HG02571 (cell line): ENCODE data around the gene TXLNA.

Experiments
- ATAC-seq: cut with Tn5 transposase; IDR thresholded peaks from one replicate; pipeline ENCODE4 v1.9.1; 2021; ENCODE audit warnings: mild to moderate bottlenecking, moderate library complexity; ENCODE audit not compliant: unreplicated experiment

TXLNA gene

DNA sequence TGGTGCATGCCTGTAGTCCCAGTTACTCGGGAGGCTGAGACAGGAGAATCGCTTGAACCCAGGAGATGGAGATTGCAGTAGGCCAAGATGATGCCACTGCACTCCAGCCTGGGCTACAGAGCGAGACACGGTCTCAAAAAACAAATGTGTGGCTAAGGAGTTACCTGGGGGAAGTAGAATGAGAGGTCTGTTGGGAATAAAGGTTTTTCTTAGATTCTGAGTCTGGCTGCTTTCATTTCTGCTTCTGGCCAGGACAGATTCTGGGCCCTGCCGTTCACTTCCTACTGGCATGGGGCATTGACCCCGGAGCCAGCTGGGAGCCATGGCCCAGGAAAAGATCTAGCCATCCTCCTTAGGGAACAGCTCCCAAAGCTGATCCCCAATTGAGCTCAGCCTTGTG is 29.0 kb downstream of the TXLNA start:
- no peak for ATAC-seq

DNA sequence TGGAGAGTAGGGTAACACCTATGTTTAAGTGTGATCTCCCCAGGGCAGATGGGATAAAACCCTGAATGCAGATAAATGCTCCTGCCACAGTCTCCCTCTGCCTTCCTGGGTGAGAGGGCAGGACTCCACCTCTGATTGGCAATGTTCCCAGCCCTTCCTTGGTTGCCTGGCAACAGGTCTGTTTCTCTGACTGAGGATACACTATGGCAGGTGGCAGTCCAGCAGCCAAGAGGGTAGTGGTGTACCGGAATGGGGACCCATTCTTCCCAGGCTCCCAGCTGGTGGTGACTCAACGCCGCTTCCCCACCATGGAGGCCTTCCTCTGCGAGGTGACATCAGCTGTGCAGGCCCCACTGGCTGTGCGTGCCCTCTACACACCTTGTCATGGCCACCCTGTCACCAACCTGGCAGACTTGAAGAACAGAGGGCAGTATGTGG is 29.4 kb downstream of the TXLNA start, which contains the start of gene DCDC2B:
DCDC2B (plus strand) TSS at position 199 of the 438 bp plus-strand sequence; CDS start at position 204, 5 bp downstream.
- ATAC-seq, result no peak

DNA sequence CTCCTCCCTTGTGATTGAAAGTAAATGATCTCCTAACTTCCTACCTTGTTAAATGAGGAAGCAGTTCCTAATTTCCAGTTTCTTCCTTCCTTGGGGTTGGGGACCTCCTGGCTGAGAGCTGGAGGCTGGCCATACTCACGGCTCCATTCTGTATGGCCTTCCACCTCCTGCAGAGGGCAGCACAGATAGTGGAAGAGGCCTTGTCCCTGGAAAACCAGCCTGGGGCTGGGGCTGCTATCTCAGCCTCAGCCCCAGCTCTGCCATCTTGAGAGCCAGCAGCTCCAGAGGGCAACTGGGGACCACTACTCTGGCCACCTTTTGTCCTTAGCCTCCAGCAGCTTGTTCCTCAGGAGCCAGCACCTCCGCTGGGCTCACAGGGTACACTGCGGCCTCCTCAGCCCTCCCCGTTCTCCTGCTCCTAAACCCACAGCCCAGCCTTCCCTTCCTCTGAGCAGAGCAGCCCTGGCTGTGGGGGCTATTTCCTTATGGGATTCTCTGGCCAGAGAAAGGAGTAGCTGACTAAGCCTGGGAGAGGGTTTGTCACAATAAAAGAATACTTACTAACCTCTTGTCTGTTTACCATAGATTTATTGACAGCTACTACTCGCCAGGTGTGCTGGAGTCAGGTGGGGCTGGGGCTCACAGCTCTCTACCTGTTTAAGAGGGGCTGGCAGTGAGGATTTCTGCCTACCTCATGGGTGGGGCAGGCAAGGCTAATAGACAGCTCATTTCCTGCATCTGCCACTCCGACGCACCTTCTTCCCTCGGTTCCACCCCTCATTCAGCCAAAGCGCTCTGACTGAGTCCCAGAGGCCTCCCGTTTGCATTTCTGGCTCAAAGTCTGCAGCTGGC is 36.4 kb downstream of the TXLNA start:
- no peak for ATAC-seq

DNA sequence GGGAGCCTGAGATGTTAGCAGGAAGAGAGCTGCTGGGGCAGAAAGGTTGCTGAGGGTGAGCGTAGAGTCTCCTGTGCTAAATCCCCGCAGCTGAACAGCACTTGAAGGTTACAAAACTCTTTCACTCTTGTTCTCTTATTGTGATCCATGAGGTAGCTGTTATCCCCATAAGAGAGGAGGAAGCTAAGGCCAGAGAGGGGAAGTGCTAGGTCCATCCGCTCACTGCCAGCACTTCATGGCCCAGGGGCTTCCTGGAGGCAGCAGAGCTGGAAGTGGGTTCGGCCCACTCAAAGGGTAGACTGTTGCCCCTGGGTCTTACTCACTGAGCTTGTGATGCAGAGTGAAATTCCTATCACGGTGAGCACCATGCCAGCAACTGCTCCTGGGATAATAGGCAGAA is 37.1 kb downstream of the TXLNA start:
- no peak for ATAC-seq

DNA sequence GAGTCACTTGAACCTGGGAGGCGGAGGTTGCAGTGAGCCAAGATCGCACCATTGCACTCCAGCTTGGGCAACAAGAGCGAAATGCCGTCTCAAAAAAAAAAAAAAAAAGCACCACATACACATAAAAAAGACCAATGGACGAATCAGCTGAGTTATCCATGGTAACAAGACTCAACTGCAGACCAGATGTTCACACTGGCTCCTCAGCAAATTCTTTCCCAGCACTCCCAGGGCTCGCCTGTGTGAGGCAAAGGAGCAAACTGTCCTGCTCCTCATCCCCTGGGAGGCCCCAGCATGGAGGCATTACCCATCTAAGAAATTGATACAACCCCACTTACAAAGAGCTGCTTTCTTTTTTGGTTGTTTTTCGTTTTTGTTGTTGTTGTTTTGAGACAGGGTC is 39.5 kb downstream of the TXLNA start:
- ATAC-seq, result no peak

DNA sequence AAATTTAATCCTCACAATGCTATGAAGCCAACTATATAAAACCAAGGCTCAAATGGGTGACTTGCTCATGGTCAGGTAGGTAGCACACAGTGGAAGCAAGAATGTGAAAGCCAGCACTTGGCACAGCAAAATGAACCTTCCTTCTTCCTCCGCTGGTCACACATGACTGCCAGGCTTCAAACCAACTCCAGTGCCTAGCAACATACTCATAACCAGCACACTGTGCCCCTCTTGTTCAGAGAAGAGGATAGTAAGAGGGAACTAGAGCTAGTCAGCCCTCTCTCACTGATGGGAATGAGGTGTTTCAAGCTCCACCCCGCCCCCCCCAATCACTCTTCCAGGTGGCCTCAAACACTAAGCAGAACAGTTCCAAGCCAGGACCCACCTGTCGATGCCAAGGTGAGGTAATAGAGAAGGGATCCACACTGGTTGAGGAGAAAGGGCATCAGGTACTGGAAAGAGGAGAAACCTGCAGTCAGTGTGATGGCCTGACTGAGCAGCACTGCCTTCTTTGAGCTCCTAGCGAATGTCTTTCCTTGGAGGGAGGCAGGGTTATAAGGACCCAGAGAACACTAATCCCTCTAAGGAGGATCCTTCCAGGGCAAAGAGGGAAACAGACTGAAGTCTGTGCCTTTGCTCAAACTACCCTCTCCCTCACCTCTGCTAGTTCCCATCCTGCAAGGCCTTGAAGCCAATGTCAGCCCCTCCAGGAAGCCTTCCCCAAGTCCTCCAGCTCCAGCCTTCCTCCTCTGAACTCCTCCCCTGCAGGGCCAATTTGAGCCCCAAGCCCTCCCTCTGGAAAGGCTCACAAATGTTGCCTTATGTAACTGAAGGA is 41.5 kb downstream of the TXLNA start:
- ATAC-seq, result no peak

DNA sequence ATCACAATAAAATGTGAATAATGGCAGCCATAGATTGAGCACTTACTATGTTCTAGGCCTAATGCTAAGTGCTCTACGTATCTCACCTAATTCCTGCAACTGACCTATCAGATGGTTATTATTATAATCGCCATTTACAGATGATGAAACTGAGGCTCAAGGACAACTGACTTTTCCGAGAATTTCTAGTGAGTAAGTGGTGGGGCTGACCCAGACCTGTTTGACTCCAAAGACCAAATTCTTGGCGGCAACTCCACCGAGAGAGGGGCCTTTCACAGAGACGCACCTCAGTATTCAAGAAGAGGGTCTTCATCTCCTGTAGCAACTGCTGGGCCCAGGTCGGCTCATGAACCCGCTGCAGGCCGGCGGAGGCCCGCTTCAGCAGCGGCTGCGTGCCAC is 42.1 kb downstream of the TXLNA start:
- no peak for ATAC-seq

DNA sequence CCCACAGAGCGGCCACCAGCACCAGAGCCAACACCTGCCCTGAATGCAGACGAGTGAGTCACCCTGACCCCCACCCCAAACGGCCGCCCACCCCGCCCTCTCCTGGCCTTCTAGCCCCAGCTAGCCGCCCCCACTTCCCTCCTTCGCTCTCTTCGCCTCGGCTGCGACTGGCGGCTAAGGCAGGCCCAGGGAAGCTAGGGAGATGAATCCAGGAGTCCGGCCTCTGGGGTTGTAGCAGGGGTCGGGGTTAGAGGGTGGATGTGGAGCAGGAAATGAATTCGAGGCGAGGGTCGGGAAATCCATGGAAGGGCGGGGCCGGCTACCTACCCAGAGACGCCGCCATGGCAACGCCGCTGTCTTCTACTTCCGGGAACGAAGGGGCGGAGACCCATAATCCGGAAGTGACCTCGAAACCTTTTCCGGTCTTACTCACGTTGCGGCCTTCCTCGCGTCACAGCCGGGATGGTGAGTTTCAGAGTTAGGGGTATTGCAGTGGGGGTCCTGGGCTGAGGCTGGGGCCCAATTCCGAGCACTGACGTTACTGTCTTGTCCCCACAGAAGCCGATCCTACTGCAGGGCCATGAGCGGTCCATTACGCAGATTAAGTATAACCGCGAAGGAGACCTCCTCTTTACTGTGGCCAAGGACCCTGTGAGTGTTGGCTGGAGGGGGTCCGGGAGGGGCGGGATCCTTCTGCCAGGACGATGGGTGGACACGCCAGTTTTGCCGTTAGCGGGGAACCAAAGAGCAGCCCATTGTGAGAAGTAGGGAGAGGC is 42.7 kb downstream of the TXLNA start, which contains the start of the genes EIF3I and TMEM234:
EIF3I (plus strand) TSS at position 428 of the 776 bp plus-strand sequence; CDS start at position 463, 35 bp downstream.
TMEM234 (minus strand) TSS at position 374 of the 776 bp plus-strand sequence; CDS start at position 343, 31 bp downstream.
- peak; percentile 86 for ATAC-seq

DNA sequence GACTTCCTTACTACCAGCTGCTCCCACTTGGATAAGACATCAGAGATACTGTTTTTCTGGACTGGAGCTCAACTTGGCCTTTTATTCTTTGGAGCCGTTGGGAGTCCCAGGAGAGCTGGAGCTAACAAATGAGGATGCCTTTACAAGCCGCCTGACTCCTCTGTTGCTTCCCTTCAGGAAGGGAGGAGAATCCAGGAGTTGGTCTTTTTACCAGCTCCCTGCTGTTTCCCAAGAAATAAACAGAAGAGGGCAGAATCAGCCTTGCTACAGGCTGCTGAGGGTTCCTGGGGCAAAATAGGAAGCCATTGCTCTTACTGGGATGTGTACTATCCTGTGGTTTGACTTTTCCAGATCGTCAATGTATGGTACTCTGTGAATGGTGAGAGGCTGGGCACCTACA is 44.2 kb downstream of the TXLNA start:
- ATAC-seq, result no peak

DNA sequence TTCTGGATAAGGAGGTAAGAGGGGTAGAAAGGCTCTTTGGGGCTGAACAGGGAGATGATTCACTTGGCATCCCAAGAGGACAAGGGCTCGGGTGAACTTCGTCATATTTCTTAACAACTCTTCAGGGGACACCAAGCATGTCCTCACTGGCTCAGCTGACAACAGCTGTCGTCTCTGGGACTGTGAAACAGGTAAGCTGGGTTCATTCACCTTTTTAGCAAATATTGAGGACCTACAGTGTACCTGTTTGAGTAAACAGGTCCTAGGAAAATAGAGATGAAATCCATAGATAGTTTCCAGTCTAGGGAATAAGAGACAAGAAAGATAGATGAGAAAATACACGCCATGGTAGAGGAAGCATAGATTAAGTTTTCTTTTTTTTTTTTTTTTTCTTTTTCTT is 44.8 kb downstream of the TXLNA start:
- ATAC-seq, result no peak

DNA sequence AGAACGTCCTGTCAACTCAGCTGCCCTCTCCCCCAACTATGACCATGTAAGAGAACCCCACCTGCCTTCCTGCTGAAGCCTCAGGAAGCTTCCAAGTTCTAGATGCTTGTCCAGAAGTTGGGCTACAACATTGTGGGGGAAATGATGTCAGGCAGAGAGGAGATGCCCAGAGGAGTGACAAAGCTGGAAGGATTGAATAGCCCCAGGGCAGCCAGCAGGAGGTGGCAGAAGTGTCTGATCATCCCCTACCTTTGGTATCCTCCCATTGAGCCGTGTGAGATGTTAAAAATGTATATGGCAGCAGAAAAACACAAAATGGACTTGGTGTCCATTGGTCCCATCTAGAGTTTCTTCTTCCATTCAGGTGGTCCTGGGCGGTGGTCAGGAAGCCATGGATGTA is 49.3 kb downstream of the TXLNA start:
- no peak for ATAC-seq

DNA sequence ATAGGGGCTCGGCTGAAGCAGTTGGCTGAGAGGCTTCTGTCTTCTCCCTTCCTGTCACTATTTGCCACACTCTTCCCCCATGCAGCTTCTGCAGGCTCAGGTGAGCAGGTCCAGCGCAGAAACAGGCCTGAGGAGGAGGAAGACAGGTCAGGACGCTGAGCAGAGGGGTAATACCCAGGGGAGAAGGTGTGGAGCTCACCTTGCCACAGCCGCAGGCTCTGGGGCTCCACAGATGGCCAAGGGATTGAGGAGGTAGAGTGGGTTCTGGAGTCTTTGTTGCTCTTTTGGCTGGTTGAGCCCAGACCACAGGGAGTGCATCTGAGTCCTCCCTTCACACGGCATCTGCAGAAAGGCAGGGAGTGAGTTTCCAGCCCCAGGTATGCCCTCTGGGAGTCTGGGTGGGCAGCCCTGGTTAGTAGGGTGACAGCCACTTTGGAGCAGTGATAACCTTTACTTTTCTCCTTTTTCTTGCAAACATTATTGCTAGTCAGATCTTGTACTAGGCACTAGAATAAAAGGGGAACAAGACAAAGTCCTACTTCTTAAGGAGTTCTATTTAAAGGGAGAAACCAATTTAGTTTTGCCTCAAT is 52.5 kb downstream of the TXLNA start:
- ATAC-seq, result no peak

DNA sequence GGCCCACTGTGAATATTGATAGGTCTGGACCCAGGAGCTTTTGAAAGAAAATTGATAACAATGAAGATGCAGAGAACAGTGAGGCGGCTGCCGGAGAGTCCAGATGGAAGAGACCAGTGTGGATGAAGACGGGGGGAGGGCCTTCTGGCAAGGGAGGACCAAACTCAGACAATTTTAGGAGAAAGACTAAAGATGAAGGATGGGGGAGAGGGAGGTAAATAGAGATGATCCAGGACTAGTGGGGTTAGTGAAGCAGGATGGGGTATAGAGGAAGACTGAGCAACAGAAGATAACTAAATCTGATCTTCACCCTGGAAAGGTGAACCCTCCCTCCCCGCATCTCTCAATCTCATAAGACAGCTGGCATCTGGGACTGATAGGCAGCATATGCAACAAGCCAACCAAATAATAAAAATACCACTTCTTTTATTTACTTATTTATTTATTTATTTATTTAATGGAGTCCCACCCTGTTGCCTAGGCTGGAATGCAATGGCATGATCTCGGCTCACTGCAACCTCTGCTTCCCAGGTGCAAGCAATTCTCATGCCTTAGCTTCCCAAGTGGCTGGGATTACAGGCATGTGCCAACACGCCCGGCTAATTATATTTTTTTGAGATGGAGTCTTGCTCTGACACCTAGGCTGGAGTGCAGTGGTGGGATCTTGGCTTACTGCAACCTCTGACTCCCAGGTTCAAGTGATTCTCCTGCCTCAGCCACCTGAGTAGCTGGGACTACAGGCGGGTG is 53.3 kb downstream of the TXLNA start:
- no peak for ATAC-seq

DNA sequence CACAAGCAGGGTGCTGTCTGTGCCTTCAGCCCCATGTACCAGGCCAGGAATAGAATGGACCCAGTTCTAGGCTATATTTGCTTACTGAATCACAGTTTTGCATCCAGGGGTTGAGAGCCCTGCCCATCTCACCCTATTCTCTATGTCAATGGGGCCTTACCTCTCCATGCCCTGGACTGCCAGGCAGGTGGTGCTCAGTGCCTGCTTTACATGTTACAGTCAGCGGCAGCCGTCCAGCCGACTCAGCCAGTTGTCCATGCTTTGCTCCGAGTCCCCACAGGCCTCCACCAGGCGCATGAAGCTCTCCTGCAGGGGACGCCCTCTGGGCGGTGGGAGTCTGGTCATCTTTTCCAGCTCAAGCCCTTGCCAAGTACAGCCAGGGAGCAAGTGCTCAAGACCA is 55.3 kb downstream of the TXLNA start:
- ATAC-seq, result no peak

DNA sequence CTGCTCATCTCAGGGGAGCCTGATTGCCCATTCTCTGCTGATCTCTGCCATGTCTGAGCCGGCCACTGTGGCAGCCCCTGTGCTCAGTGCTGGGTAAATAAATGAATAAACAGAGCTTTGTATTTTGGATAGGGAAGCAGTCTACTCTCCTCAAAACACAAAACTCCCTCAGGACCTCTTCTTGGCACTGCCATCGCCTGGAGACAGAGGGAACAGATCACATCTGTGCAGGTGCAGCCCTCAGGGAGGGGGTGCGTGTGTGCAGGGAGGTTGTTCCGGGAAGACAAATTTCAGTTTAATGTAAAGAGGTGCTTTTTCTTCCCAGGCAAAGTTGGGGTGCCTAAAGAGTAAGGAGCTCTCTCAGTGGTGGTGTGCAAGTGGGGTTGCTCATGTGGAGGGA is 59.9 kb downstream of the TXLNA start:
- ATAC-seq, result no peak

DNA sequence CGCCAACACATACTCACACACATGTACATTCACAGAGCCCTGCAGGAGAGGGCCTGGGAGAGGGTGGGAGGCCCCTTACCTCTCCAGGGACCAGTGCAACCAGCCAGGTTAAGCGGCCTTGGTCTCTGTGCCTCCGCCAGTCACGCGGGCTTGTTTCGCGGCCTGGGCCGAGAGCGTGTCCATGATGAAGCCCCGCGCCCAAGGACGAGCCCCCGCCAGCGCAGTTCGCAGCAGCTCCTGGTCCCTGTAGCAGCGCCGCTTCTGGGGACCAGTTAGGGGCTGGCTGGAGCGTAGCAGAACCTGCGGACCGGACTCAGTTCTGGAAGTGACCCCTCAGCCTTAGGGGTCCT is 60.3 kb downstream of the TXLNA start:
- ATAC-seq, result no peak

DNA sequence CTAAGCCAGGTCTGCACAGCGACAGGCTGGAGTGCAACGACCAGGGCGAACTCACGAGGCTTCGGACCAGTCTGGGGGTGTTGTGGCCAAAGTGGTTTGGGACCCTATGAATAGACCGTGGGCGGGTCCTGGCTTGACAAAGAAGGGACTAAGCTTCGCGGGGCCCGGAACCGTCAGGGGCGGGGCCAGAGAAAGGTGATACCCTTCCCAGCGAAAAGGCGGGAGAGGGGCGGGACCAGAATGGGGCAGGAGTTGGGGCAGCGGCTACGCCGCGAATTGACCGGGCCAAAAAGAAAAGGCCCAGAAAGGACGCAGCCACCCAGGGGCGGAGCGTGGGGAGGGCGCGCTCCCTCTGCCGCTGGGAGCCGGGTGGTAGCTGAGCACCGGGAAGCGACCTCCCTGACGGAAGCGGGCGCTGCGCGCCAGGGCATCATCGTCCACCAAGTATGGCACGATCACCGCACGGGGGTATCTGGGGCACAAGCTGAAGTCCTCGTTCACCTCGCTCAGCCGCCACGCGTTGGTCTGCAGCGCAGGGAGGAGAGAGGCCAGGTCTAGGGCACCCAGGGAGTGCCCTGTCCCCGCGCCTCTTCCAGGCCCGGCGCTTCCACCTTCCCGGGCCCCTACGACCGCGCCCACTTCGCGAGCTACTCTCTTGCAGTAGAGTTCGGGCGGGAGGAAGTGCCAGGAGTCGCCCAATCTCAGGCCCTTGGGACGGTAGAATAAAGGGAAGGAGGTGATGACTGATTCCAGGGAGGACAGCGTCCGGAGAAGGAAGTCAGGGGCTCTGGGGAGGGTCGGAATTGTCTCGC is 60.9 kb downstream of the TXLNA start:
- ATAC-seq, result no peak

DNA sequence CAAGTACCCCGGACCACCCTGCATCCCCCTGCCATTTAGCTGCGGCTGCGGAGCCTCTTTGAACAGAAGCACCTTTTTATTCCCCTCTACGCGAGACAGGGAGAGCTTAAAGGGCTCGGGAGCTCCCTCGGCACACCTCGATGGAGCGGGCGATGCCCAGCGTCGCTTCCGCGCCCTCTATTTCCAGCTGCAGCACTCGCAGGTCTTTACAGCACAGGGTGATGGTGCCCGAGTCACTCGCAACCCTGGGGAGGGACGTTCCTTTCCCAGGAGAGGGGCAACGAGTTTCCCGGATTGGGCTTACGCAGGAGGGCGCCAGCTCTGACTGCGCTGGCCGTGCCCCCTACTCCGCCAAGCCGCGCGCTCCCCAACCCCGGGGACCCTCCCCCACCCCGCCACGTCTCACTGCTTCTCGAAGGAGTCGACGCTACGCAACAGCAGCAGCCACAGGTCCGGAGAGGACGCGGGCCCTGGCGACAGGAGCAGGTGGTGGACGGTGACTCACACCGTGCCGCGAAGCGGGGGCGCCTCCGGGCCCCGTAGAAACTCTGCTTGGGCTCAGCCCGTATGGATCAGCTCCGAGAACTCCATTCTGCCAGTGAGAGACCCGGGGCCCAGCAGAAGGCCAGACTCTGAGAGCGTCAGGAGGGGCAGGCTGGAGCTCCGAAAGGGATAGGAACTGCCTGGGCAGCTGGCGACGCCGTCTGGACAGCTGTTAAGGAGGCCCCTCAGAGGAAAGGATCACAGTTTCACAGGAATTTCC is 61.7 kb downstream of the TXLNA start:
- ATAC-seq, result no peak
